ENCODE results near the gene SETD4. TPM values are rescaled to one million over a fixed set of nuclear protein-coding genes. Genes with fewer than 3 reads are reported as not detected.

Gene SETD4
- polyA plus RNA-seq, 1 experiment: 13.7 TPM

GRCh38 chr21:36024782-36025181 lies 35.5 kb downstream of the SETD4 start:
- ChIA-PET CTCF (interaction anchor here (0.6 to 1.0 kb wide), 2 partner anchors 18 to 84 kb away, joined by 3 to 4 read pairs; no protein-coding TSS in a partner anchor), POLR2A (no interaction called here)
- no peak for DNase-seq (ENCODE audit: low read depth)
- Histone ChIP-seq H3K4me3 (ENCODE audit: low read depth, low read length) (no peak overlapping the region), H3K27me3 (ENCODE audit: control insufficient read depth, insufficient read depth, low read length) (no peaks in the 10 kb centered on the region), H3K36me3 (ENCODE audit: control insufficient read depth, insufficient read depth, low read length) (no peaks in the 10 kb centered on the region)
- TF ChIP-seq CTCF (IDR thresholded peaks at IDR 0.05; ENCODE audit: insufficient read depth, low read depth, low read length): no peak

- Histone ChIP-seq H3K36me3 (ENCODE audit: control insufficient read depth, insufficient read depth, low read length) (no peaks in the 10 kb centered on the region), H3K4me3 (ENCODE audit: low read depth, low read length) (no peak overlapping the region), H3K27me3 (ENCODE audit: control insufficient read depth, insufficient read depth, low read length) (no peaks in the 10 kb centered on the region)
- POLR2A ChIA-PET: interaction anchor here (0.6 kb wide), 1 partner anchor 25 kb away, joined by 3 read pairs; no protein-coding TSS in a partner anchor
- no peak for DNase-seq (ENCODE audit: low read depth)
- CTCF ChIA-PET: interaction anchor here (0.8 kb wide), 1 partner anchor 1420 kb away, joined by 3 read pairs; no protein-coding TSS in a partner anchor
- TF ChIP-seq CTCF (IDR thresholded peaks at IDR 0.05; ENCODE audit: insufficient read depth, low read depth, low read length): no peak
These were observed 37.2 kb downstream of the SETD4 start for GRCh38 chr21:36023092-36023480.

- no peak for TF ChIP-seq CTCF (IDR thresholded peaks at IDR 0.05; ENCODE audit: insufficient read depth, low read depth, low read length)
- no peaks in the 10 kb centered on the region for H3K36me3 ChIP-seq (ENCODE audit: control insufficient read depth, insufficient read depth, low read length)
- DNase-seq (ENCODE audit: low read depth): no peak
- ChIA-PET POLR2A (interaction anchor here (0.6 kb wide), 1 partner anchor 25 kb away, joined by 3 read pairs; no protein-coding TSS in a partner anchor), CTCF (interaction anchor here (0.7 to 0.8 kb wide), 3 partner anchors 8 to 1420 kb away, joined by 3 to 4 read pairs (median 3); no protein-coding TSS in a partner anchor)
- H3K27me3 ChIP-seq (ENCODE audit: control insufficient read depth, insufficient read depth, low read length): peaks cover 3% of the 10 kb centered on the region; the same call in 1 of the 2 replicates
- H3K4me3 ChIP-seq (ENCODE audit: low read depth, low read length): no peak overlapping the region
These were observed 37.8 kb downstream of the SETD4 start for GRCh38 chr21:36022427-36023091.

- no peak for TF ChIP-seq CTCF (IDR thresholded peaks at IDR 0.05; ENCODE audit: insufficient read depth, low read depth, low read length)
- POLR2A ChIA-PET: interaction anchor here (0.6 kb wide), 1 partner anchor 151 kb away, joined by 3 read pairs; no protein-coding TSS in a partner anchor
- no peak for DNase-seq (ENCODE audit: low read depth)
- Histone ChIP-seq H3K36me3 (ENCODE audit: control insufficient read depth, insufficient read depth, low read length) (no peaks in the 10 kb centered on the region), H3K4me3 (ENCODE audit: low read depth, low read length) (no peak overlapping the region), H3K27me3 (ENCODE audit: control insufficient read depth, insufficient read depth, low read length) (peaks cover 3% of the 10 kb centered on the region; the same call in 1 of the 2 replicates)
- CTCF ChIA-PET: interaction anchor here (0.7 to 1.0 kb wide), 3 partner anchors 1276 to 1399 kb away, joined by 3 read pairs; no protein-coding TSS in a partner anchor
These were observed 39.0 kb downstream of the SETD4 start for GRCh38 chr21:36021251-36021837.

- POLR2A ChIA-PET: no interaction called here
- H3K27me3 ChIP-seq (ENCODE audit: control insufficient read depth, insufficient read depth, low read length): peaks cover 8% of the 10 kb centered on the region
- DNase-seq (ENCODE audit: low read depth): no peak
- no peaks in the 10 kb centered on the region for H3K36me3 ChIP-seq (ENCODE audit: control insufficient read depth, insufficient read depth, low read length)
- CTCF ChIA-PET: no interaction called here
- no peak overlapping the region for H3K4me3 ChIP-seq (ENCODE audit: low read depth, low read length)
- no peak for TF ChIP-seq CTCF (IDR thresholded peaks at IDR 0.05; ENCODE audit: insufficient read depth, low read depth, low read length)
These were observed 45.3 kb downstream of the SETD4 start for GRCh38 chr21:36015045-36015444.
